NCI-H2107 treated with DMSO at 0.1 percent for 48 hours (cell line): ENCODE results near the gene FAM170B.

Experiments used
- DNase-seq: peaks from one replicate; lab custom pipeline; 2025; ENCODE audit not compliant: unreplicated experiment; lab: John Stamatoyannopoulos, UW

The FAM170B gene

GRCh38 chr10:49152663-49153062 lies 18.8 kb upstream of the FAM170B start:
- no peak for DNase-seq

DNA sequence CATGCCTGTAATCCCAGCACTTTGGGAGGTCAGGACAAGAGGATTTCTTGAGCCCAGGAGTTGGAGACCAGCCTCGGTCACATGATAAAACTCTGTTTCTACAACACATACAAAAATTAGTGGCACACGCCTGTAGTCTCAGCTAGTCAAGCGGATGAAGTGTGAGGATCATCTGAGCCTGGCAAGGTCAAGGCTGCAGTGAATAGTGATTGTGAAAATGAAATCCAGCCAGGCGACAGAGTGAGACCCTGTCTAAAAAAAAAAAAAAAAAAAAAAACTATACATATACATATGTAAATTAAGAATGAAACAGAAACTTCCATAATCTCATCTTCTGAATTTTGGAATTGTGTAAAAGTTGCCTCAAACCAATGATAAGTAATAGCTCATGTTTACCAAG lies 18.2 kb upstream of the FAM170B start:
- no peak for DNase-seq

DNA sequence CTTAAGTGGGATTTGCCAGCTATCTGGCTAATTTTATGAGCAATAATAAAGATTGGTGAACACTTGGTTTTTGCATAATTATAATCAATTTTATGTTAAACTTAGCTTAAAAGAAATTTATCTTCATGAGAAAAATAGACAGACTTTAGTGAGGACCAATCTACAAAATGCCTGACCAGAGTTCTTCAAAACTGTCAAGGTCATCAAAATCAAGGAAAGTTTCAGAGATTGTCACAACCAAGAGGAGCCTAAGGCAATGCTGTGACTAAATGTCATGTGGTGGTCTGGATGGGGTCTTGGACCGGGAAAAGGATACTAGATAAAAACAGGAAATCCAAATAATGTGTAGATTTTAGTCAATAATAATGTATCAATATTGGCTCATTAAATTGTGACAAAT lies 17.7 kb upstream of the FAM170B start:
- no peak for DNase-seq

DNA sequence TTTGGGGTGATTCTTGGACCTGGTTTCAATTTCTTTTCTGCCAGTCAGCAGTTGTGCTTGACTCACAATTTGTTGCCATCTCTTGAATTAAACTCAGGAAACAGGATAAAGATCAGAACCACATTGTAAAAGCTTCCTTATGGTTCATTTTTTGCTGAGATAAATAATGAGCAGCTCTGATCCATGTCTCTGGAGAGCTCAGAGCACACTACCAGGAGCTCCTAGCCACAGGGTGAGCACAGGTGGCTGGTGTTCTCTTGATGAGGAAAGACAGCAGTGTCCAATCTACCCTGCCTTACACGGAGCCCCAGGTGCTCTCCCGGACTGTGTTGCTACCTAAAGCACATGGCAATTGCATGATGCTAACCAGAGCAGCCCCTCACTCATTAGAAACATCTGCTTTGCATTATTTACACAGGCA lies 17.2 kb upstream of the FAM170B start:
- no peak for DNase-seq

DNA sequence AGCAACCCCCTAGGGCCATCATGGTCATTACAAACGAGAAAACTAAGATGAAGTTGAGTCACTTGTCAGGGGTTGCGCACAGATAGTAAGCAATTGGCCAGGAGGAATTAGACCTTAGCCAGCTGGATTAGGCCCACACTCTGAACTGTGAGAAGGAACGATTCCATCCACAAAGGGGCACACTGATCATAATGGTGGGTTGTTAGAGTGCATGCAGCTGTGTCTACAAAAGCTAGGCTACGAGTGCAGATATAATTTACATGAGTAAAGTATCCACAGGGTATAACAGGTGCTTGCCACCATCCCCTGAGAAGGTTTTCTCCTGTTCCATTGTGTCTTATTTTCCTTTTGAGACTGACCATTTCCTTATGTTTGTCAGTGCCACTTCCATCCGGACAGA lies 16.6 kb upstream of the FAM170B start:
- no peak for DNase-seq

DNA sequence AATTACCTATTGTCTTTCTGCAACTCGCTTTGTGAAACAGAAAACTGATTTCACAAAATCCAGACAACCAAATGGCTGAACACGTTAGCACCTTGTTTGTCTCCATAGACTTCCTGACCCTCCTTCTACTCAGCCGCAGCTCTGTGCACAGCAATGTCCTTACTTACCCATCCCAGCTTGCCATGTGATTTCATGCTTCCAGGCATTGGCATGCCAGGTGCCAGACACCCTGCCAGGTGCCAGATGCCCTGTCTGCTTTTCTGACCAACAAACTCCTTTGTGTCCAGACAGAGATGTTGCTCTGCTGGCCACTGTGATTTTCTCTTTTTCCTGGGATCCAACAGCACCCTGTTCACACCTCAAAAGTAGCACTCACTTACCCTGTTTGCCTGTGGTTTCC lies 16.1 kb upstream of the FAM170B start:
- no peak for DNase-seq

- DNase-seq: no peak
These were observed 10.4 kb upstream of the FAM170B start for GRCh38 chr10:49144058-49144720.

DNA sequence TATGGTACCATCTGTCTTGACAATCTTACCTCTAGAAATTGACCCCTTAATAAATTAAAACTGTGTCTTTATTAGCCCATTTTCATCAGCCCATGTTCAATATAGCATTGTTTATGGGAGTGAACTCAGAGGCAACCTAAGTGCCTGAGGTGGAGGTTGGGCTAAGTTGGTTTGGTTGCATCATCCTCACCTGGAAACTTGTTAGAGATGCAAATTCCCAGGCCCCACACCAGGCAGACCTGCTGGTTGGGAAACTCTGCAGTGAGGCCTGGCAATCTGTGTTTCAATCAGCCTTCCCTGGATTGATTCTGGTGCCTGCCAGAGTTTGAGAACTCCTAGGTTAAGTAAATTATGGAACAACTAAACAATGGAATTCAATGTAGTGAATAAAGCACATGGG lies 9.4 kb upstream of the FAM170B start:
- no peak for DNase-seq

GRCh38 chr10:49141541-49142332 lies 7.9 kb upstream of the FAM170B start:
- DNase-seq: no peak

- no peak for DNase-seq
These were observed 6.7 kb upstream of the FAM170B start for GRCh38 chr10:49140304-49141177.

DNA sequence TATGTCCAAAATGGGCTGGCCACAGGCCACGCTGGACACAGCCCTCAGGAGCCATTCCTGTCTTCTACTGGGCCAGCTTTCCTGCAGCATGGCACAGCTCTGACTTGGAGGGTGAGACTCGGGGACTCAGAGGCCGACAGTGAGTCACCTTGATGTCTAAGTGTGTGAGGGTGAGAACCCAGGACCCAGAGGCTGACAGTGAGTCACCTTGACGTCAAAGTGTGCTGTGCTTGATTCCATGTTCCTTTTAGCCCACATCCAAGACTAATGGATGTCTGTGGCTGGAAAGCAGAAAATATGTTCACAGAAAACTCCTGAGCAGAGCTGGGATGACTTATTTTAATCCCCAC lies 6.0 kb upstream of the FAM170B start:
- no peak for DNase-seq

- no peak for DNase-seq
These were observed 5.4 kb upstream of the FAM170B start for GRCh38 chr10:49139028-49139845.

DNA sequence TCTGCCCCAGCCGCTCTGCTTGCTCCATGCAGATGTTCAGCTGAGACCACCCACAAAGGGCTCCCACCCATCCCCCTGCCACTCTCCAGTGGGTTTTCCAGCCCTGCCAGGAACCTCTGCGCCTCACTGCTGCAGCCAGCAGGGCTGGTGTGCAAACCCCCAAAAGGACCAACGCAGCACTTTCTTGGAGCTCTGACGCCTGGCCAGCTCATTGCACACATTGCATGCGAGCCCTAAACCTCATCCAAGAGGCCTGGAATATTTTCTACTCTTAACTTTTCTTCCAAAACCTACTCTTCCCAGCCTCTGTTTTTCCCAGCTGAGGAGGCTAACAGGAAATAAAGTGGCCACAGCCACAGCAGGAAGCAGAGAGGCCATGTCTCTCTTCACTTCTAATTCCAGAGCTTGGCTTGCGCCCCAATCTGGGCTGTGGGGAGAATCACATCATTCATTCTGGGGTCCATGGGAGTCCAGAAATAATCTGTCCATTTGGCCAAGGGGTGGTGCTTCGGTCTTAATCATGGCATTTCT lies 4.6 kb upstream of the FAM170B start:
- no peak for DNase-seq

GRCh38 chr10:49136525-49136924 lies 2.7 kb upstream of the FAM170B start:
- DNase-seq: no peak

DNA sequence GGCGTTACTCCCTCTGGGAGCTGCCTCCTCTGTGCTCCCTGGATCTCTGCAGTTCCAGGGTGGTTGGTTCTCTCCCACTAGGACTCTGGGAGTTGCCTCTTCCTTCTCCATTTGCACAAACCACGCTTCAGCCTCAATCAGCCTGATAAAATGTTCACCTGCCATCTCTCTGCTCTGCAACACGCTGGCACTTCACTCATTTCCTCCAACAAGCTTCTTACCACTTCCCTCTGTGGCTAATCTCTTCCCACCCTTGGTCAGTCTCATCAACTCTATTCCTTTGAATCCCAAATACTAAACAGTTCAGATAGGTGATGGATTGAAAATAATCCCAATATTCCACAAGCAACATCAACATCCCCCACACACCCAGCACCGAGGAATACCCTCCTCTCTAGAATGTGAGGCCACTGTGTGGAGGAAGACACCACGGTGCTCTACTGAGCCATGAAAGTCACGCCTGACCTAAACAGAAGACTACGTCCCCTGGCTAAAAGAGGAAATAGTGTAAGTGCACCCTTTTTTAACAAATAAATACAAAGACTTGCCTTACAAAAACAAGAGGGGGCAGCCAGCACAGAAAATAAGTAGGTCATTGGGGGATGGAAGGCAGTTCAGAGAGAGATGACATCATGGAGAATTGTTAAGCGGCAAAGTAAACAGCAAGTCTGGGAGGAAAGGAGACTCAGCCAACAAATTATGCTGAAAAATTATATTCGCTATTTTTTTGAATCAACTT lies 1.9 kb upstream of the FAM170B start:
- no peak for DNase-seq

DNA sequence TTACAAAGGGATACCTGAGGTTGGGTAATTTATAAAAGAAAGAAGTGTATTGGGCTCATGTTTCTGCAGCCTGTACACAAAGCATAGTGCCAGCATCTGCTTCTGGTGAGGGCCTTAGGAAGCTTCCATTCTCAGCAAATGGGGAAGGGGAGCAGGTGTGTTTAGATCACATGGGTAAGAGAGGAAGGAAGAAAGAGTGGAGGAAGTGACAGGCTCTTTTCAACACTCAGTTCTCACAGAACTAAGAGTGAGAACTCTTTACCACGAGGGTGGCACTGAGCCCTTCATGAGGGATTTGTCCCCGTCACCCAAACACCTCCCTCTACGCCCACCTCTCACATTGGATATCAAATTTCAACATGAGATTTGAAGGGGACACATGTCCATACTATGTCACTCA lies 506 bp upstream of the FAM170B start:
- no peak for DNase-seq

DNA sequence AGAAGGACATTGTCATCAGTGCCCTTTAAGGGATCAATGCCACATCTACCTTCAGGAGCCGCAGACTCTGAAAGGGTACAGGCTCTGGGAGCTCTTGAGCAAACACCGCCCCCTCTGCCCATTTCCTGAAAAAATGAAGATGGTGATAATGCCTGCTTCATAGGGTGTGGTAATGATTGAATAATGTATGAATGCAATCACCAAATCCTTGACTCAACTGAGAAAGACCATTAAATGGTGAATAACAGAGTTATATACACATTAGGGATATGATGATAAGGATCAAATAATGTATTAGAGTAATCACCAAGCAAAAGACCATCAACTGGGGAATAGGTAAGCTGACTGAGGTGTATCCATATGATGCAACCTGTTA lies 1.5 kb downstream of the FAM170B start:
- no peak for DNase-seq

DNA sequence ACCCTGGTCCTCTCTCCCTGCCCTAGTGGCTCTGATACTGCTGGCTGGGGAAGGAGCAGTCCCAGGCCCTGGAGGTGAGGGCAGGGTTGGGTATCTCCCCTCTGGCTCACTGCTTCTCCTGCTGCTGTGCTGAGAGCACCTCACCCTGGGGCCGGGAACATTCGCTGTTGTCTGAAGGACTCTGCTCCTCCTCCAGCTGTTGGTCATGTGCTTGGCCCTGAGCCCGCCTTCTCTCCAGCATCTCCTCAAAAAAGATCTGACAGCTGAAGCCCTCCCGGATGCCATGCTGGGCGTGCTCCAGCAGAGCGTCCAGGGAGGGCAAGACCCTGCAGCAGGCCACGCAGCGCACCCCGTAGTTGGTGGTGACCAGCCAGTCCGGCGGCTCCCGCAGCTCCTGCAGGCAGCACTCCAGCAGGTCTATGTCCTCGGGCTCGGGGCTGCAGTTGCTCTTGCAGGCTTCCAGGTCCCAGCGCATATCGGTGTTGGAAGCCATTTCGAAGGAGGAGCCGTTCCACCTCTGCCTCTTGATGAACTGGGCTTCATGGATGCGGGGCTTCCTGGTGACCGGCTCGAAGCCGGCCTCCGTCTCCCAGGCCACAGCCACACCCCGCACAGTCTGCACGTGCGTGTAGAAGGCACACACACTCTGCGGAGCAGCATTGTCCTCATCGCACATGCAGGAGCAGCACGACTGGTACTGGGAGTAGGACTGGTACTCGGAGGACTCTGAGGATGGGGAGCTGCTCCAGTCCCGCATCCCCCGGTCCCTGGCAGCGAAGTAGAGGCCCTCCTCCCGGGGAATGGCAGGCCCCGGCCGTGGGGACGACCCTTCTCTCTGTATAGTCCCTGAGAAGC lies 2.1 kb downstream of the FAM170B start:
- DNase-seq: no peak

DNA sequence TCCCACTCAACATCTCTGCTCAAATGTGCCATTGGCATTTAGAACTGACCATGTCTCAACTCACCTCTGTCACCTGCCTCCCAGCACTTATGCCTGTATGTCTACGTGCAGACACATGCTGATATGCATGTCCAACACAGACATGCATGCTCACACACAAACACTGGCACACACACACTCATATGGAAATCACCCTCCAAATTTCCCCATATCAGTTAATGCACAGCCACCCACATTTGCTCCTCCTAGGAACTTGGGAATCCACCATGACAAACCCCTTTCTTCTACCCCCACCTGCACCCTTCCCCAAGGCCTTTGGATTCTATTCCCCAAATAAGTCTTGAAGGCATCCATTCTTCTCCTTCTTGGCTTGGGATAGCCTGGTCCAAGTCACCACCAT lies 4.4 kb downstream of the FAM170B start:
- no peak for DNase-seq
